Thoracic aorta (tissue), 2 donors: ENCODE measurements around the gene ZBTB7A. TPM values are rescaled to one million over a fixed set of nuclear protein-coding genes. Genes with fewer than 3 reads are reported as not detected.

Experiments
- ATAC-seq: fragments of 150-250 bp; one replicate; pipeline ENCODE4 v1.8.0; 2017; ENCODE audit warnings: low read depth; ENCODE audit not compliant: insufficient number of reproducible peaks, low FRiP score
- DNase-seq: peaks from one replicate; pipeline ENCODE4 v3.0.0-alpha.2; 2020; ENCODE audit warnings: low spot score
- H3K27ac ChIP-seq, 2 donors: fragments of 200-600 bp; sonication (generic); 1 replicate in 1 of 2; 2 replicates in 1 of 2; pipeline ENCODE4 v1.5.1; 2016; ENCODE audit warnings: mild to moderate bottlenecking in 2 of 2, moderate library complexity in 2 of 2
- H3K27me3 ChIP-seq: fragments of 200-600 bp; sonication (generic); replicated peaks from 2 replicates; pipeline ENCODE4 v1.6.0; 2016; ENCODE audit warnings: mild to moderate bottlenecking; ENCODE audit not compliant: insufficient read depth
- H3K36me3 ChIP-seq: fragments of 200-600 bp; sonication (generic); one replicate; pipeline ENCODE4 v1.5.1; 2016
- H3K4me1 ChIP-seq, 2 donors: fragments of 200-600 bp; sonication (generic); 1 replicate in 1 of 2; 2 replicates in 1 of 2; pipeline versions ENCODE4 v1.5.1 to v1.6.0; 2016; ENCODE audit warnings: low read depth in 2 of 2, mild to moderate bottlenecking in 1 of 2; ENCODE audit not compliant: control insufficient read depth in 1 of 2
- H3K4me3 ChIP-seq: fragments of 200-600 bp; sonication (generic); 2 replicates; pipeline ENCODE4 v1.5.1; 2016; ENCODE audit warnings: mild to moderate bottlenecking
- H3K9me3 ChIP-seq: fragments of 200-600 bp; sonication (generic); 2 replicates; pipeline ENCODE4 v1.5.1; 2016
- CTCF ChIP-seq: fragments of 200-600 bp; sonication (generic); IDR thresholded peaks from one replicate; pipeline ENCODE4 v1.5.1; 2019; ENCODE audit warnings: antibody characterized with exemption
- total RNA-seq, 2 donors: library from RNA; depleted of rRNA; stranded (reverse); fragments of >200 nt; gene quantifications; one replicate each; pipeline versions ENCODE4 v1.1.0 to v1.2.3, GENCODE V29; 2016

ZBTB7A gene
- total RNA-seq, 2 donors from 2014 or later, result 85.1 to 91.9 TPM

GRCh38 chr19:4065430-4066175, 1.1 kb downstream of the ZBTB7A start:
- H3K4me1 ChIP-seq, result peaks cover 31 to 40% of the 10 kb centered on the region in 2 donors
- DNase-seq (peak; percentile 77), ATAC-seq (peak; percentile 64)
- H3K27me3 ChIP-seq, result no peaks in the 10 kb centered on the region
- no peak overlapping the region for H3K27ac ChIP-seq
- H3K4me3 ChIP-seq, result peak overlapping the region; percentile 99
- H3K36me3 ChIP-seq, result no peaks in the 10 kb centered on the region
- TF ChIP-seq CTCF, result peak; percentile 12
- no peaks in the 10 kb centered on the region for H3K9me3 ChIP-seq

- H3K36me3 ChIP-seq, result no peaks in the 10 kb centered on the region
- ATAC-seq, result no peak
- H3K27me3 ChIP-seq, result no peaks in the 10 kb centered on the region
- no peak for TF ChIP-seq CTCF
- H3K9me3 ChIP-seq, result no peaks in the 10 kb centered on the region
- no peak for DNase-seq
- peak overlapping the region; percentile 99 for H3K4me3 ChIP-seq
- peaks cover 41 to 50% of the 10 kb centered on the region in 2 donors for H3K4me1 ChIP-seq
- peak overlapping the region; percentile 94 to 100 for H3K27ac ChIP-seq
Observed at GRCh38 chr19:4064496-4065260, 2.0 kb downstream of the ZBTB7A start.

GRCh38 chr19:4064149-4064495, 2.6 kb downstream of the ZBTB7A start:
- ATAC-seq (no peak), DNase-seq (no peak)
- Histone ChIP-seq H3K9me3 (no peaks in the 10 kb centered on the region), H3K27ac (peak overlapping the region; percentile 94 to 100), H3K4me3 (peak overlapping the region; percentile 99), H3K4me1 (peaks cover 46 to 55% of the 10 kb centered on the region in 2 donors), H3K36me3 (no peaks in the 10 kb centered on the region), H3K27me3 (no peaks in the 10 kb centered on the region)
- TF ChIP-seq CTCF, result no peak

- H3K4me1 ChIP-seq, result peaks cover 52 to 61% of the 10 kb centered on the region in 2 donors
- H3K27me3 ChIP-seq, result no peaks in the 10 kb centered on the region
- TF ChIP-seq CTCF, result no peak
- H3K36me3 ChIP-seq, result no peaks in the 10 kb centered on the region
- peak overlapping the region; percentile 99 for H3K4me3 ChIP-seq
- ATAC-seq (no peak), DNase-seq (no peak)
- no peaks in the 10 kb centered on the region for H3K9me3 ChIP-seq
- H3K27ac ChIP-seq, result peak overlapping the region; percentile 94 to 100
Observed at GRCh38 chr19:4063369-4064148, 3.1 kb downstream of the ZBTB7A start.
